ENCODE results near the gene DKK3.
A peak's percentile ranks its signal among the peaks of the same experiment; 100 is the strongest.

DKK3 gene

DNA sequence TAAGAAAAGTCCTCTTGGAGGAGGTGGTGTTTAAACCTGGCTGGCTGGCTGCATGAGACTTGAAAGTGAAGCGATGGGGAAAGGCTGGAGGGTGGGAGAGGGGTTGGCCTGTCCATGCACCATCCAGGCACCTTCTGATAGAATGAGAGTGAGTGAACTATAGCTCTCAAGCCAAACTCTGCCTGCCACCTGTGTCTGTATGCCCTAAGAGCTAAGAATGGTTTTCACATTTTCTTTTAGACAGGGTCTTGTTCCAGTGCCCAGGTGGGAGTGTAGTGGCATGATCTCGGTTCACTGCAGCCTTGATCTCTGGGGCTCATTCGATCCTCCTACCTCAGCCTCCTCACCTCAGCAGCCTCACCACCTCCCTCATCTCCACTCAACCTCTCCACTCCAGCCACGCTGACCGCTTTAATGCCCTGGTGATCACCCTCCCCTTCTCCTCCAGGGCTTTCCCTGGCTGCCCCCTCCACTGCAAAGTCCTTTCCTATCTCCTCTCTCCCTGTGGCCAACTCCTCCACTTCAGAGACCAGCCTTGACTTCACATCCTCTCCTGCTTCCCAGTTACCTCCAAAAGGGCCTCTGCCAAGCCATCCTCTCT lies 38.3 kb upstream of the DKK3 start:
- H3K27ac ChIP-seq = no peak overlapping the region
- no peaks in the 10 kb centered on the region for H3K79me2 ChIP-seq (ENCODE audit: insufficient read depth, low read depth)
- H3K27me3 ChIP-seq (ENCODE audit: insufficient read depth, low read depth) = no peaks in the 10 kb centered on the region
- H2AFZ ChIP-seq (ENCODE audit: low read depth) = no peak overlapping the region
- no peak overlapping the region for H3K4me3 ChIP-seq (IDR thresholded peaks at IDR 0.05; ENCODE audit: insufficient read depth, low read depth, low read length)
- no peaks in the 10 kb centered on the region for H3K36me3 ChIP-seq (ENCODE audit: insufficient read depth)
- no peak overlapping the region for H3K9ac ChIP-seq
- TF ChIP-seq, protein P1, sequence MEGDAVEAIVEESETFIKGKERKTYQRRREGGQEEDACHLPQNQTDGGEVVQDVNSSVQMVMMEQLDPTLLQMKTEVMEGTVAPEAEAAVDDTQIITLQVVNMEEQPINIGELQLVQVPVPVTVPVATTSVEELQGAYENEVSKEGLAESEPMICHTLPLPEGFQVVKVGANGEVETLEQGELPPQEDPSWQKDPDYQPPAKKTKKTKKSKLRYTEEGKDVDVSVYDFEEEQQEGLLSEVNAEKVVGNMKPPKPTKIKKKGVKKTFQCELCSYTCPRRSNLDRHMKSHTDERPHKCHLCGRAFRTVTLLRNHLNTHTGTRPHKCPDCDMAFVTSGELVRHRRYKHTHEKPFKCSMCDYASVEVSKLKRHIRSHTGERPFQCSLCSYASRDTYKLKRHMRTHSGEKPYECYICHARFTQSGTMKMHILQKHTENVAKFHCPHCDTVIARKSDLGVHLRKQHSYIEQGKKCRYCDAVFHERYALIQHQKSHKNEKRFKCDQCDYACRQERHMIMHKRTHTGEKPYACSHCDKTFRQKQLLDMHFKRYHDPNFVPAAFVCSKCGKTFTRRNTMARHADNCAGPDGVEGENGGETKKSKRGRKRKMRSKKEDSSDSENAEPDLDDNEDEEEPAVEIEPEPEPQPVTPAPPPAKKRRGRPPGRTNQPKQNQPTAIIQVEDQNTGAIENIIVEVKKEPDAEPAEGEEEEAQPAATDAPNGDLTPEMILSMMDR (conservative IDR thresholded peaks at IDR 0.05; ENCODE audit: low read depth, low read length) = no peak
- H3K4me1 ChIP-seq (ENCODE audit: low read depth, poor library complexity, severe bottlenecking) = peaks cover 13% of the 10 kb centered on the region
- no peak overlapping the region for H3K4me2 ChIP-seq
- no peaks in the 10 kb centered on the region for H4K20me1 ChIP-seq (ENCODE audit: insufficient read depth)

DNA sequence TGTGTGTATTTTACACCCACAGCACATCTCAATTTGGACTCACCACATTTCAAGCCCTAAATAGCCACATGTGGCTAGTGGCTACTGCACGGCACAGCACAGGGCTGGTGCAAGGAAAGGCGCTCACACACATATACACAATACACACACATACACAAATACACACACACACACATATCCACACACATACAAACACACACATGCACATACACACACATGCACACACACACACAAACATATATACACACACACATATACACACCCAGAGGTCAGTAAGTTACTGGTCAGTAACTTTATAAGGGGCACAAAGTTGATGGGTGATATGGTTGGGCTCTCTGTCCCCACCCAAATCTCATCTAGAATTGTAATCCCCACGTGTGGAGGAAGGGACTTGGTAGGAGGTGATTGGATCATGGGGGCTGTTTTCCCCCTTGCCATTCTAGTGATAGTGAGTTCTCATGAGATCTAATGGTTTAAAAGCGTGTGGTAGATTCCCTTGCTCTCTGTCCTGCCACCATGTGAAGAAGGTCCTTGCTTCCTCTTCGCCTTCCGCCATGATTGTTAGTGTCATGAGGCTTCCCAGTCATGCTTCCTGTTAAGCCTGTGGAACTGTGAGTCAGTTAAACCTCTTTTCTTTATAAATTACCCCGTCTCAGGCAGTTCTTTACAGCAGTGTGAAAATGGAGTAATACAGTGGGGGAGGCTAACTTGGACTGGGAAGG lies 37.6 kb upstream of the DKK3 start:
- Histone ChIP-seq H3K79me2 (ENCODE audit: insufficient read depth, low read depth) (no peaks in the 10 kb centered on the region), H3K4me1 (ENCODE audit: low read depth, poor library complexity, severe bottlenecking) (peaks cover 13% of the 10 kb centered on the region), H3K36me3 (ENCODE audit: insufficient read depth) (no peaks in the 10 kb centered on the region), H3K9ac (no peak overlapping the region), H3K27me3 (ENCODE audit: insufficient read depth, low read depth) (no peaks in the 10 kb centered on the region), H2AFZ (ENCODE audit: low read depth) (no peak overlapping the region; the same call in 1 of the 2 replicates), H4K20me1 (ENCODE audit: insufficient read depth) (no peaks in the 10 kb centered on the region), H3K4me3 (IDR thresholded peaks at IDR 0.05; ENCODE audit: insufficient read depth, low read depth, low read length) (no peak overlapping the region), H3K4me2 (no peak overlapping the region), H3K27ac (no peak overlapping the region)
- TF ChIP-seq, protein P1 (conservative IDR thresholded peaks at IDR 0.05; ENCODE audit: low read depth, low read length) = no peak

DNA sequence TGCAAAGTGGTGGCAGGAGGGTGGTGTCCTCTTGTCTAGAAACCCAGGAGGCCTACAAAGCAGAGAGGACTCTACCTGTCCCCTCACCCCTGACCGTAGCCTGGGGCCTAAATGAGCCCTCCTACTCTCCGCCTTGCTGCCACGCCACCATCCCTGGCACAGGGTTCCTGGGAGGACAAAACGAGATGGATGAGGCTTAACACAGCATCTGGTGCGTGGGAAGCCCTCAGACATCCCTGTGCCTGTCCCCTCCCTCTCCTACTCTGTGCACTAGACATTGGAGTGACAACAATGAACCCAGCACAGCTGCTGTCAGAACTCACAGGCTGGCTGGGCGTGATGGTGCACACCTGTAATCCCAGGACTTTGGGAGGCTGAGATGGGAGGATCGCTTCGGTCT lies 36.4 kb upstream of the DKK3 start:
- Histone ChIP-seq H3K27me3 (ENCODE audit: insufficient read depth, low read depth) (no peaks in the 10 kb centered on the region), H3K4me1 (ENCODE audit: low read depth, poor library complexity, severe bottlenecking) (peaks cover 13% of the 10 kb centered on the region), H2AFZ (ENCODE audit: low read depth) (peak overlapping the region; percentile 70; the same call in 1 of the 2 replicates), H3K27ac (no peak overlapping the region), H4K20me1 (ENCODE audit: insufficient read depth) (no peaks in the 10 kb centered on the region), H3K4me3 (IDR thresholded peaks at IDR 0.05; ENCODE audit: insufficient read depth, low read depth, low read length) (no peak overlapping the region), H3K4me2 (peak overlapping the region; percentile 36; the same call in 1 of the 2 replicates), H3K9ac (no peak overlapping the region), H3K36me3 (ENCODE audit: insufficient read depth) (no peaks in the 10 kb centered on the region), H3K79me2 (ENCODE audit: insufficient read depth, low read depth) (no peaks in the 10 kb centered on the region)
- TF ChIP-seq, protein P1 (conservative IDR thresholded peaks at IDR 0.05; ENCODE audit: low read depth, low read length) = no peak

DNA sequence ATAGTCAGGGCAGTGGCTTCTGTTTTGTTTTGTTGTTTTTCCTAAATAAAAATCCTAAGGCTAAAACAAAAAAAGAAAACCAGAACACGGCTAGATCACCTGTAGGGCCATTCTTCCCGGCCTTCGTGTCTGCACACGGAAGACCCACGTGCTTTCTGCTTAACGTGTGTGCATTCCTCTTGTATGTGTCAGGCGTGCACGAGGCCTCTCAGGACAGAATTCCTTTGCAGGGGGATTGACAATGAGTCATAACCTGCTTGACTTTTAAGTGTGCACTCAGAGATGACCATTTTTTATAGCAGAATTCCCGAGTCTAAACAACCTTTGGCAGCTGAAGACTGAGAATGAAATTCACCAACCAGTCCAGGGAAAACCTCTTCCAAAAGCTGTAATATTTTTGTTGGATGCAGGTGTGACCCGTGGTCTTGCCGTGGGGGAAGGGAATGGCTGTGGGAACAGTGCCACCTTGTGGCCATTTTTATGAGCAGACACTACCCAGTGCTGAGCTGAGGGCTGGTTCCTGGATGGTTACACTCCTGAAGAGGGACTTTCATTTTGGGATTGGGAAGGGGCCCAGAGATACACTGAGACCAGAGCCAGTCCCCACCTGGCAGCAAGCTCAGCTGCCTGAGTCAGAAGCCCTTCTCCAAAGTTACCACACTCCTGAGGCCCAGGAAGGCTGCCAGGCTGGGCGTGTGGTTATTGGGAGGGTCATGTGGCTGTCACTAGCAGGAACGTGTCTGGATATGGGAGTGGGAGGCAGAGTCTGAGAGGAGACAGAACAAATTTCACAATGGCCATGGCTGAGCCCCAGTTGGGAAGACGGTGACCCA lies 35.7 kb upstream of the DKK3 start:
- Histone ChIP-seq H3K27ac (no peak overlapping the region), H3K4me2 (peak overlapping the region; percentile 36; the same call in 1 of the 2 replicates), H3K4me1 (ENCODE audit: low read depth, poor library complexity, severe bottlenecking) (peaks cover 13% of the 10 kb centered on the region), H3K27me3 (ENCODE audit: insufficient read depth, low read depth) (no peaks in the 10 kb centered on the region), H3K79me2 (ENCODE audit: insufficient read depth, low read depth) (no peaks in the 10 kb centered on the region), H3K36me3 (ENCODE audit: insufficient read depth) (no peaks in the 10 kb centered on the region), H3K4me3 (IDR thresholded peaks at IDR 0.05; ENCODE audit: insufficient read depth, low read depth, low read length) (no peak overlapping the region), H2AFZ (ENCODE audit: low read depth) (peak overlapping the region; percentile 70; the same call in 1 of the 2 replicates), H3K9ac (no peak overlapping the region), H4K20me1 (ENCODE audit: insufficient read depth) (no peaks in the 10 kb centered on the region)
- TF ChIP-seq, protein P1 (conservative IDR thresholded peaks at IDR 0.05; ENCODE audit: low read depth, low read length) = peak; percentile 94
